ENCODE measurements around the gene GNPTAB.

The GNPTAB gene

DNA sequence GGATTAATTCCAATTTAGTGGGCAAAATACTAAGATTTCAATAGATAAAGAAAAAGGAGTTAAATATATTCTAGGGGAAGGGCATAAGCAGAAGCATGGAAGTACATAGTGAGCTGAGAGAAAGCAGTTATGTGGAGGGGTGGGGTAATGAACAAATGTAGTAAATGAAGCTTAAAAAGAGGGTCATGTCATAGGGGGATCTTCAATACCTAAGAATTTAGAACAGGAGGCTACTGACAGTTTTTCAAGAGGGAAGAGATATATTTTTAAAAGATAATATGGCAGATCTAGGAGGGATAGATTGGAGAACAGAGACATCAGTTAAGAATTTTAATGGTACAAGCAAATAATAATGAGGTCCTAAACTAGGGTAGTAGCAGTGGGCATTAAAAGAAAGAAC, 100.9 kb downstream of the GNPTAB start:
- DNase-seq: no peak

DNA sequence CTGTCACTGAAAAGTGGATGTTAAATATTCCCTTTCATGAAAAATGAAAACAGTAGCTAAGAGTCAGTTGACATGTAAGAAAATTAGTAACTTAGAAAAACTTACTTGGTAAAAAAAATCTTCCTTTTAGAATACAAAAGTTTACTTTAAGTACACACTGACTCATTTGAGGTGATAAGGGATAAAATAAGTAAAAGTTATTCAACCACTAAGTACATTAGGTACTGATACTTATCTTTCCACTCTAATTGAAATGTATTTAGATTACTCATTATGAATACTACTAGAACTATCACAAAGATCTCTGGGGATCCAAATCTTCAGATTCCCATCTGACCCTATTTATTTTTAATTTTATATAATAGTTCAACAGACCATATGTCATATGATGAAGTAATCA, 103.7 kb downstream of the GNPTAB start:
- no peak for DNase-seq

GRCh38 chr12:101722392-101722791, 108.4 kb downstream of the GNPTAB start:
- no peak for DNase-seq

DNA sequence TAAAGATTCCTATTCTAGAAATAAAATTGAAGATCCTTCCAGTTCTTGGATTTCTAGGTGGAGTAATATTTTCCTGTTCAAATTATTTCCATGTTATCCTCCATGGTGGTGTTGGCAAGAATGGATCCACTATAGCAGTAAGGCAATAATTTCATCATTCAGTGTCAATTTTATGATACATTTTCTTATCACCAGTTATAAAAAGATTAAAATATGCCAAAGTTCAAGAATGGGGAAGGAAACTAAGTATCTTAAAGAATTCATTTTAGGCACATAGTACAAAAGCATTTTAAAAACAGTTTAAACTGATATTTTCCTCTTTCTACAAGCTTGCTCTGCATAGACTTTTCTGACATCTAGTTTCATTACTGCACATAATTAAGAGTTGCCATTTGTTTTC, 110.6 kb downstream of the GNPTAB start:
- DNase-seq: no peak

- no peak for DNase-seq
Observed at GRCh38 chr12:101719566-101719965, 111.2 kb downstream of the GNPTAB start.

GRCh38 chr12:101714877-101715444, 115.8 kb downstream of the GNPTAB start:
- DNase-seq: no peak

- DNase-seq: no peak
Observed at GRCh38 chr12:101713930-101714329, 116.8 kb downstream of the GNPTAB start.

DNA sequence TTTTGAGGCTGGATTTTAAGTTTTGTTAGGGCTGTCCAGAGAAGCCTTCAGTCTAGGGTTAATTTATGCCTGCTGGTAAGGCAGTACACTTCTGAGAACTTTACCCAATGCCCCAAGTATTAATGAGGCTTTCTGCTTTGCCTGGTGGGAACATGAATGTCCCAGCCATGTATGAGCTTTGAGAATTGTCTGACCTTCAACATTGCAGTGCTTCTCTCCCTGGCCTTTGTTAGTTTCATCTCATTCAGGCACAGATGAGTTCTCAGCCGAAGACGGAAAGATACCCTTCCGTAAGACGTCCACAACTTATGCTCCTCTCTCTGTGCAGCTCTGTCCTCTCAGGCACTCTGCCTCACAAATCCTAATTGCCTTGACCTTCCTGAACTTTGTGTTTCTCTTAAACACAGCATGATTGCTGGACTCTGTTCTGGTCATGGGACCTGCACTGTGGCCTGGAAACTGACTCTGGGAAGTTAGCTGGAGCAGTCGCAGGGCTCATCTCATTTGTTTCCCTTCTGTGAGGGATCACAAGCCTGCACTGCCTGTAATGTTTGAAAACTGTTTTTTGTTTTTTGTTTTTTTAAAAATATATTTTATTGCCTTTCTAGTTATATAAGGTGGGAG, 117.6 kb downstream of the GNPTAB start:
- no peak for DNase-seq

- no peak for DNase-seq
Observed at GRCh38 chr12:101710288-101710687, 120.5 kb downstream of the GNPTAB start.

DNA sequence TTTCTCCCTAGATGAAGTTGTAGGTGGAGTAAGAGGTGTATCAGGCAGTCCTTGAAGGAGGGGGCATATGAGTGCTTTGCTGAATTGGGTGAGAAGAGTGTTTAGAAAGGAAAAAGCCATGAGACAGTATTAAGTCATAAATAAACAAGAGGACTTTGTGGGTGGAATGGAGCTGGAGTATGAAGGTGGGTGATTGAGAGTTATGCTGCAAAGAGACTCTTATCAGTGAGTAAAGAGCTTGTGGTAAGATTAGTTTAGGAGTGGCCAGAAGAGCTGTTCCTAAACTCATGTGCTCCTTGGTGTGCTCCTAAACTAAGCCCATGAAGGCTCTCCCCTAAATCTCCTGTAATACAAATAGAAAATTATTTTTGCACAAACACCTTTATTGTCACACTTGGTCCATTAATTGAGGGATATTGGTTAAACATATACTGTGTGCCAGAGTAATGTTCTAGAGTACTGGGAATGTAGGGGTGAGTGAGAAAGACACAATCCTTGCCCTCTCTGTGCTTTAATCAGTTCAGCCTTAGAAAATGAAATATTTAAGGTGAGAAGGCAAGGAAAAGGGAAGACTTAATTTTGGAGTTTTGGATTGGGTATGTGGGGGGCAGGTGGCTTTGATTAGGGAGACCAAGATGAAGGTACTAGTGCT, 123.5 kb downstream of the GNPTAB start:
- no peak for DNase-seq

DNA sequence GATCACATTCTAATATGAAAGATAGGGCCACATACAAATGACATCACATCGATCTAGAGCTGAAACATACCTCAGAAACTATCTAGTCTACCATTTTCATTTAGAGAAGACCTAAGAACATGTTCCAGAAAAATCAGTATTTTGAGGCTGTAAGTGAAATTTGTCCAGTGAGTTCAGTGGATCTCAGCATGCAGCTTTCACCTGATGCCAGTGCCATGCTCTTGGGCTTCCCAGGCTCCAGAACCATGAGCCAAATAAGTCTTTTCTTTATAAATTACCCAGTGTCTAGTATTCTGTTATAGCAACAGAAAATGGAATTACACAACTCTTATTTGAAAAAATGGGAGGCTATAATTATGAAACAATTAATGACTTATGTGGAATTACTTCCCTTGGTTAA, 124.4 kb downstream of the GNPTAB start:
- DNase-seq: no peak

GRCh38 chr12:101703487-101703886, 127.3 kb downstream of the GNPTAB start:
- DNase-seq: no peak

- no peak for DNase-seq
Observed at GRCh38 chr12:101700299-101700820, 130.4 kb downstream of the GNPTAB start.

DNA sequence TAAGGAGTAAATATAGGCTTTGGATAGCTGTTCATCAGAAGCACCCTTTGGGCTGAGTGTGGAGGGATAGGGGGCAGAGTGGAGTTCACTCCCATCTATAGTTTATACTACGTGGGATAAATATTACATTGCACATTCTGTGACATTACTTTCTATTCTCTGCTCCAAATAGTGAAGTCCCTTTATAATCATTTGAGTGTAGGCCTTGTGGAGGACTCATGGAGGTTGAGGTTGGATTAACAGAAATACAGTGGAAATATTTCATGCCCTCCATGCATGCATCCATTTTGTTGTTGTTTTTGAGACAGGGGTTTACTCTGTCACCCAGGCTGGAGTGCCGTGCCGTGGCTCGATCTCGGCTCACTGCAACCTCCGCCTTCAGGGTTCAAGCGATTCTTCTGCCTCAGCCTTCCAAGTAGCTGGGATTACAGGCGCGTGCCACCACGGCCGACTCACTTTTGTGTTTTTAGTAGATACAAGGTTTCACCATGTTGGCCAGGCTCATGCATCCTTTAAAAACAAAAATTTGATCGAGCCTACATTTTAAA, 131.9 kb downstream of the GNPTAB start:
- peak; percentile 25 for DNase-seq

- no peak for DNase-seq
Observed at GRCh38 chr12:101697930-101698799, 132.6 kb downstream of the GNPTAB start.

DNA sequence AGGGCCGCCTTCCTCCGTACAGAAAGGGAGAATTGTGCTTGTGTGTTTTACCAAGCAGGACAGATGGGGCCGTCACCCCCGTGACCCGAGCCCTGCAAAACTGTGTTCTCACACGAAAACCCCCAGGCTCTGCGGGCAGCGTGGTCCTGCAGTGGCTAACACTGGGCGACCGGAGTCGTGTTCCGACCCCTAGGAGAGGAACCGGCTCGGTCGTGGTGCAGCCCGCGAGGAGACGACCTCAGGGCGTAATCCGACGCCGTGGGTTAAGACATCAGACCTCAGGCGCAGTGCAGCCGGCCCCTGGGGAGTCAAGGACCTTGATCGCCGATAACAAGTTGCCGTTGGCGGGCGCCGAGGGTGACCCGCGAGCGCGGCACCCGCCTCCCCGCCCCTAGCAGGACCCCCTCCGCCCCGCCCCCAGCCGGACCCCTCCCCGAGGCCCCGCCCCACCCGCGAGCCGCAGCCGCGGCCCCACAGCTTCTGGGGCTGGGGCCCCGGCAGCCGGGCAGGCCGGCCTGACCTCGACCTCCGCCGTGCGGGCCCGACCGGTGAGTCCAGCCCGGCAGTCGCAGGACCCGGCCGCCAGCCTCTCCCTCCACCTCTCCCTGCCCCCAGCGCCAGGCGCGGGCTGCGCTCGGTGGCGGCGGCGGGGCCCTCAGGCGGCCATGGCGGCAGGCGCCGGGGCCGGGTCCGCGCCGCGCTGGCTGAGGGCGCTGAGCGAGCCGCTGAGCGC, 133.4 kb downstream of the GNPTAB start, which contains the start of gene CHPT1:
CHPT1 (plus strand) TSS at position 444 of the 733 bp plus-strand sequence; CDS start at position 666, 222 bp downstream.
- peak; percentile 12 for DNase-seq

DNA sequence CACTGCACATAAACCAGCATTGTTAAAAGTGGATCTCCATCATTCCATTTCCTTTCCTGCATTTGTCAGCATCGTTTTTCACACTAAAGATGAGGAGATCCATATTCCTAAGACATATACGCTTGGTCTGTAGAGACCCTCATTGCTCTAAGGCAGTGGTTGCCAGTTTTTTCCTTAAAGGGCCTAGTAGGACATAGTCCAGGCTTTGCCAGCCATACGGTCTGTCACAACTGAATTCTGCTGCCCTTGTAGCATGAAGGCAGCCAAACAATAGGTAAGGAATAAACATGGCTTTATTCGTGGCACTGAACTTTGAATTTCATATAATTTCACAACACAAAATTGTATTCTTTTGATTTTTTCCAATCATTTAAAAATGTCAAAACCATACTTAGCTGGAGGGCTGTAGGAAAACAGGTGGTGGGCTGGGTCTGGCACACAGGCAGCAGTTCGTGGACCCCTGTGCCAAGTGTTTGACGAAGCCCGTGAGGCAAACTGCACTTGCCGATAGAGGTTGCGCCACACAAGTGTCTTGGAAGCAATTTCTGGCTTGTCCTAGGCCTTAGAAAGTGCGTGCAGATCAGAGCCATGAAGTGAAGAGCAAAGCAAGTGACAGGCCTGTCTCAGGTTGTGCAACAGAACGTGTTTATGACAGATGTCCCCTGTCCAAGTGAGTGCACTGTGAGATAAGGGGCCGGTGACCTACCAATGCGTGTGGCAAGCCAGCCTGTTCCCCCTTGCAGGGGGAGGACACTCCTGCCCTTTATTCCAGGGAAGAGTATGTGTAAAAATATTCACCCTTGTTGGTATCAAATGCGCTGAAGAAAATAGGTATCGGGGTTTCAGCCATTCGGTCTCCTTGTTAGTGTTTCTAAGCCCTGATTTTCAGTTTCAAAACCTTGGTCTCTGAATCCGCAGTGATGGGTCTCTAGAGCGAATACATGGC, 134.2 kb downstream of the GNPTAB start:
- DNase-seq: peak; percentile 45

DNA sequence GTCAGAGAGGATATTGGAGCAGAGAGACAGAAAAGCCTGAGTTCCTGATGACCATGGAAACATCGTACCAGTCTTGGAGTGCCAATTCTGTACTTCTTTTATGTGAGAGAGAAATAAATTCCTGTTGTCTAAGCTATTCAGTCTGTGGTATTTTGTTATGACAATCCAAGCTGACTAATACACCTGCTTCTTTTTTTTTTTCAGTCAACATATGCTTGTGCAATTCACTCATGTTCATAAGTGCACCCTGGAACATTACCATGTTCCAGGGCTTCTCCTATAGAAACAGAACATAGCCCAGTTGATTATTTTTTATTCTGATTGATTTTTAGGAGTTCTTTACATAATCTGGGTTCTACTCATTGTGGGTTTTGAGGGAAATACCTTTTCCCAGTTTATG, 135.1 kb downstream of the GNPTAB start:
- no peak for DNase-seq
